ENCODE measurements around the gene ITGA11. TPM values are rescaled to one million over a fixed set of nuclear protein-coding genes. Genes with fewer than 3 reads are reported as not detected.

The ITGA11 gene
- total RNA-seq, 2 experiments from 2014 or later, result 1.7 to 1.8 TPM

- Mint-ChIP-seq H3K9me3 (no peaks in the 10 kb centered on the region), H3K36me3 (no peaks in the 10 kb centered on the region), H3K27ac (no peak overlapping the region), H3K4me1 (no peaks in the 10 kb centered on the region), H3K4me3 (no peak overlapping the region), H3K27me3 (peaks cover 9% of the 10 kb centered on the region)
- DNase-seq, result no peak
Measured at GRCh38 chr15:68312701-68313204, 119.2 kb downstream of the ITGA11 start.

DNA sequence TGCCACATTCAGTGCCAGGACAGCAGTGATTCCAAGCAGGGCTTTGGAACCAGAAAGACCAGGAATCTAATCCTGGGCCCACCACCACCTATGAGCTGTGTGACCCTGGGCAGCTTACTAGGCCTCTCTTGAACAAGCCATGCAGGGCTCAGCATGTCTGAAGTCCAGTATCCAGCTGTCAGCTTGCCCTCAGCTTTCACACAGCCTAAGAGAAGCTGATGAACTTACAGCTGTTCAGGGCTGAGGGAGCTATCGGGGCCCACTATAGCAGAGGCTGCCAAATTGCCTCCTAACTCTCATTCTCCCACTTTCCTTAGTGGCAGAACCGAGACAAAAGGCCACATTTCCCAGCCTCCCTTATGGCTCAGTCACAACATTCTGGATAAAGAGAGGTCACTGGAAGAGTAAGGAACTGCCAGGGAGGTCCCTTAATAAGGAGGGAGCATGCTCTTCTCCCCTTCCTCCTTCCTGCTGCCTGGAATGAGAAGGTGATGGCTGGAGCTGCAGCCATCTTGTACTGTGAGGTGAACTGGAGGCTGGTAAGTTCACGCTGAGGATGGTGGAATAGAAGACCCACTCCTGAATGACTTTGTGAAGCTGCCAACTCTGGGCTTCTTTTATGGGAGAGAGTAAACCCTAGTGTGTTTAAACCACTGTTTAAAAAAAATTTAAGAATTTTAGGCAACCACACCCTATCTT, 120.0 kb downstream of the ITGA11 start:
- no peak overlapping the region for H3K27ac Mint-ChIP-seq
- H3K4me1 Mint-ChIP-seq, result peaks cover 2% of the 10 kb centered on the region
- no peaks in the 10 kb centered on the region for H3K36me3 Mint-ChIP-seq
- no peak for DNase-seq
- H3K9me3 Mint-ChIP-seq, result no peaks in the 10 kb centered on the region
- H3K27me3 Mint-ChIP-seq, result peaks cover 13% of the 10 kb centered on the region
- H3K4me3 Mint-ChIP-seq, result no peak overlapping the region

DNA sequence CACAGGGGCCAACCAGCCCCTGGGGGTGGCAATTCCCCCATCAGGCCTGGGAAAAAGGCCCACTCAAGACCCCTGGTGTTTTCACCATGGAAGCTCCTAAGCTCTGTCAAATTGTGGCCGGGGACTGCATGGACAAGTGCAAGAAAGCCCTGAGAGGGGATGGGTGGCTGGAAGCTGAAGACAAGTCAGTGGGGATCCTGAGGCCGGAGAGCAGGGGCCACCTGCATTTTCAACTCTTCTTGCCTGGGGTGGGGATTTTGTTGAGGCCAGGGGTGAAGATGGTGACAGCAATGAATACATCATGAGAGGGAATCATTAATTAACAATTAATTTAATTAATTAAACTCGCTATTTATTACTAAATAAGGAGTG, 120.5 kb downstream of the ITGA11 start:
- no peaks in the 10 kb centered on the region for H3K9me3 Mint-ChIP-seq
- peaks cover 13% of the 10 kb centered on the region for H3K27me3 Mint-ChIP-seq
- H3K4me1 Mint-ChIP-seq, result peaks cover 6% of the 10 kb centered on the region
- H3K27ac Mint-ChIP-seq, result no peak overlapping the region
- H3K4me3 Mint-ChIP-seq, result no peak overlapping the region
- H3K36me3 Mint-ChIP-seq, result no peaks in the 10 kb centered on the region
- DNase-seq, result no peak

DNA sequence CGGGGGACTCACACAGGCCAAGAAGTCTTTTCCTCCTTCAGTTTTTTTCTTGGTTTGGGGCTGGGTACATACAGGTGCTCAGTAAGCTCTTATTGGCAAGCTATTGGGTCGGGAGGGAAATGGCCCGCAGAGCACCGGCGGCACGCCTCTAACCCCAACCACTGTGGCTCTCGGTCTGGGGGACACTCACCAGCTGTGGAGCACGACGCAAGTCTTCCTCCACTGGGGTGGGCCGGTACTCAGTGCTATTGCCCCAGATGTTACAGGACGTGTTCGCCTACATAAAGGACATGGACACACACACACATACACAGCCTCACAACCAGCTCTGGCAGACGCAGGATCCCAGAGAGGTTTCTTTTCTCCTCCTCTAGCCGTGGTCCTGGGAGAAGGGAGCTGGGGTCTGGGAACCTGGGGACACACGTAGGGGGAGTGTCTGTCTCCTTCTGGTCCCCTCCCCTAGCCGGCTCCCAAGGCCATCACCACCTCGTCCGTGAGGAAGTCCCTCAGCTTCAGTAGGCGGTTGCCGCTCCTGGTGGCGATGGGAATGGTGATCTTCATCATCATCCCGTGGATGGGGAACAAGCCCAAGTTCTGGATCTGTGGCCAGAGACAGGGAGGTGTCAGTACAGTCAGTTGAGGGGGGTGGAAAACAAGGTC, 121.0 kb downstream of the ITGA11 start:
- no peak for DNase-seq
- no peak overlapping the region for H3K4me3 Mint-ChIP-seq
- no peak overlapping the region for H3K27ac Mint-ChIP-seq
- peaks cover 13% of the 10 kb centered on the region for H3K27me3 Mint-ChIP-seq
- peaks cover 10% of the 10 kb centered on the region for H3K4me1 Mint-ChIP-seq
- H3K9me3 Mint-ChIP-seq, result no peaks in the 10 kb centered on the region
- H3K36me3 Mint-ChIP-seq, result no peaks in the 10 kb centered on the region

- no peak overlapping the region for H3K4me3 Mint-ChIP-seq
- H3K36me3 Mint-ChIP-seq, result no peaks in the 10 kb centered on the region
- no peak overlapping the region for H3K27ac Mint-ChIP-seq
- peaks cover 10% of the 10 kb centered on the region for H3K4me1 Mint-ChIP-seq
- H3K27me3 Mint-ChIP-seq, result peaks cover 13% of the 10 kb centered on the region
- no peaks in the 10 kb centered on the region for H3K9me3 Mint-ChIP-seq
- DNase-seq, result no peak
Measured at GRCh38 chr15:68310178-68310803, 121.7 kb downstream of the ITGA11 start.

DNA sequence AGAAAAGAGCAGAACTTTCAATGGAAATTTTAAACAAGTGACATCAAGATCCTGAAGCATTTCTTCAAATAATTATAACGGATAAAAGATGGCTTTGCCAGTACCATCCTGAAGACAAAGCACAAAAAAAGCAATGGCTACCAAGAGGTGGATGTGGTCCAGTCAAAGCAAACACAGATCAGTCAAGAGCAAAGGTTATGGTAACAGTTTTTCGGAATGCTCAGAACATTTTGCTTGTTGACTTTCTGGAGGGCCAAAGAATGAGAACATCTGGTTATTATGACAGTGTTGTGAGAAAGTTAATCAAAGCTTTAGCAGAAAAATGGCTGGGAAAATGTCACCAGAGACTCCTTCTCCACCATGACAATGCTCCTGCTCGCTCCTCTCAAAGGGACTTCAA, 122.9 kb downstream of the ITGA11 start:
- H3K27me3 Mint-ChIP-seq, result peaks cover 13% of the 10 kb centered on the region
- H3K36me3 Mint-ChIP-seq, result no peaks in the 10 kb centered on the region
- no peak overlapping the region for H3K4me3 Mint-ChIP-seq
- no peak for DNase-seq
- H3K9me3 Mint-ChIP-seq, result no peaks in the 10 kb centered on the region
- H3K27ac Mint-ChIP-seq, result no peak overlapping the region
- H3K4me1 Mint-ChIP-seq, result peaks cover 10% of the 10 kb centered on the region

DNA sequence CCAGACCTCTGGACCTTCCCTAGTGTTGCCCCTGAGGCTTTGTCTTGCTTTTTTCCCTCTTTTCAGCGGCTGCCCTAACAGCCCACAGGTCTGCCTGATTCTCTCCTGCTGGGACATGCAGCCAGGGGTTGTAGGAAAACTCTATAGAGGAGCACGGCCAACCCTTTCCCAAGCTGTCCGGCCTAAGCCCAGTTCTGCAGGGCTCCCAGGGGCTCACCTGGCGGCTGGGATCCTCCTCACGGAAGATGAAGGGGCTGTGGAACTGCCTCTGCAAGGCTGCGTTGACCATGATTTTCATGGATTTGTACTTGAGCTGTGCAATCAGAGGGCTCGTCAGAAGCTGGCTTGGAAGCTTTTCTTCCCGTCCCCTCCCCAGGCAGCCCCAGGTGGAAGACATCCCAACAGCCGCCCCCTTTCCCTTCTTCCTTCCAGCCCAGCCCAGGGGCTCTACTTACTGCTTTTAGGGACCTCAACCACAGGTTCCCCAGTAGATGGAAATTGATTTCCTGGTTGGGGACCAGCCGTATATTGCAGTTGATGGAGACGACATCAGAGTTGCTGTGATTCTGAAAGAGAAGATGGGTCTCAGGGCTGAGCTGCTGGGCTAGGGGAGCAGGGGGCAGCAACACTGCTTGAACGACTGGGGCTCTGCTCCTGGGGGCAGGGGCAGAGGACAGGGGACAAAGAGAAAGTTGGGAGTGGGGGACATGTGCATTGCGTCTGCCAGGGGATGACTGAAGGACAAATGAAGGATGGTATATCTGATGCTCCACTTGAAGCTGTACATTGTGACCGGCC, 124.6 kb downstream of the ITGA11 start:
- H3K36me3 Mint-ChIP-seq, result no peaks in the 10 kb centered on the region
- no peaks in the 10 kb centered on the region for H3K9me3 Mint-ChIP-seq
- no peak overlapping the region for H3K27ac Mint-ChIP-seq
- peaks cover 10% of the 10 kb centered on the region for H3K4me1 Mint-ChIP-seq
- H3K4me3 Mint-ChIP-seq, result no peak overlapping the region
- DNase-seq, result no peak
- H3K27me3 Mint-ChIP-seq, result peaks cover 13% of the 10 kb centered on the region

GRCh38 chr15:68305420-68305871, 126.5 kb downstream of the ITGA11 start:
- Mint-ChIP-seq H3K27ac (no peak overlapping the region), H3K27me3 (peaks cover 13% of the 10 kb centered on the region)

DNA sequence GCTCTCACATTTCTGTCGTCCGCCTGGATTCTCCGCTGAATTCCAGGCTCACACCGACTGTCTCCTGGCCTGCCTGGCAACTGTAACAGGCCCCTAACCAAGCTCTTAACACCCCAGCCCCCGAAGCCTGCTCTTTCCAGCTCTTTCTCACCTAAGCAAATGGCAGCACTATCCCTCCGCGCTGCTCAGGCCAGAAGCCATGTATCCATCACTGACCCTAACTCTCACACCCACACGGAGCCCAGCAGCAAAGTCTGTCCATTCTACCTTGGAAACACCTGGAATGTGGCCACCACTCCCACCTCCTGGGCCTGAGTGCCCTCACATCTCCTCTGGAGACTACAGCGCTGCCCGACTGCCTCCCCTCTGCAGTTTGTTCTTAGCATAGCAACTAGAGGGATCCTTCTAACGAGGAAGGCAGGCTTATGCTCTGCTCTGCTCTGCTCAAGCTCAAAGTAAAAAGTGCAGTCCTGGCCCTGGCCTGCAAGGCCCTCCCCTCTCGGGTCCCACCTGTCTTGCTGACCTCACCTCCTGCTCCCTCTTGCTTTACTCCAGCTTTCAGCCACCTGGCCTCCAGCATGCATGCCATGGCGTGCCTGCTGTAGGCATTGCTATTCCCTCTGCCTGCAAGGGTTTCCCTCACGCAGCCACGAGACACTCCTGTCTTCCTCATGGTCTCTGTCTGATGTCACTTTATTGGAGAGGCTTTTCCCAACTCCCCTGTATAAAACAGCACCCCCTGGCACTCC, 127.2 kb downstream of the ITGA11 start:
- no peaks in the 10 kb centered on the region for H3K36me3 Mint-ChIP-seq
- no peak overlapping the region for H3K27ac Mint-ChIP-seq
- no peak overlapping the region for H3K4me3 Mint-ChIP-seq
- peaks cover 13% of the 10 kb centered on the region for H3K27me3 Mint-ChIP-seq
- peaks cover 19% of the 10 kb centered on the region for H3K4me1 Mint-ChIP-seq
- no peaks in the 10 kb centered on the region for H3K9me3 Mint-ChIP-seq
- no peak for DNase-seq

More at GRCh38 chr15:68305420-68305871, 126.5 kb downstream of the ITGA11 start:
- H3K9me3 Mint-ChIP-seq, result no peaks in the 10 kb centered on the region
- no peaks in the 10 kb centered on the region for H3K36me3 Mint-ChIP-seq
- no peak overlapping the region for H3K4me3 Mint-ChIP-seq
- no peak for DNase-seq
- H3K4me1 Mint-ChIP-seq, result peaks cover 16% of the 10 kb centered on the region

GRCh38 chr15:68303560-68304436, 128.2 kb downstream of the ITGA11 start:
- no peak for DNase-seq
- H3K9me3 Mint-ChIP-seq, result no peaks in the 10 kb centered on the region
- H3K4me1 Mint-ChIP-seq, result peaks cover 29% of the 10 kb centered on the region
- no peak overlapping the region for H3K27ac Mint-ChIP-seq
- no peaks in the 10 kb centered on the region for H3K36me3 Mint-ChIP-seq
- H3K4me3 Mint-ChIP-seq, result no peak overlapping the region
- H3K27me3 Mint-ChIP-seq, result peaks cover 13% of the 10 kb centered on the region

DNA sequence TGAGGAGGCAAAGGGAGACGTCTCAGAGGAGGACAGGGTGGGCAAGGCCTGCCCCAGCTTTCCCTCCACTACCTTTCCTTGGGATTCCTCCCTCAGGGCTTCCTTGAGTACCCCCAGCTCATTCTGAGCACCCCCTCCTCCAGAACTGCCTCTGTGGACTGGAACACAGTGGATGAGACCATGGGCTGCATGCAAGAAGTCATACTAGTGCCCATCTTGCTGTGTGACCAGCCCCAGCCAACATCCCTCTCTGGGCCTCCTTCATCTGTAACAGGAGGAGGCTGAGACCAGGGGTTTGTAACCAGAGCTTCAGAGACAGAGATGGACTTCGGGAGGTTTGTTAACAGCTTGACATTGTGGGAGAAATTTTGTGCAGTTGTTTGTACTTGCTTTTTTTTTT, 128.8 kb downstream of the ITGA11 start:
- Mint-ChIP-seq H3K4me1 (peaks cover 34% of the 10 kb centered on the region), H3K27ac (no peak overlapping the region), H3K36me3 (no peaks in the 10 kb centered on the region), H3K9me3 (no peaks in the 10 kb centered on the region), H3K27me3 (peaks cover 7% of the 10 kb centered on the region), H3K4me3 (no peak overlapping the region)
- no peak for DNase-seq

DNA sequence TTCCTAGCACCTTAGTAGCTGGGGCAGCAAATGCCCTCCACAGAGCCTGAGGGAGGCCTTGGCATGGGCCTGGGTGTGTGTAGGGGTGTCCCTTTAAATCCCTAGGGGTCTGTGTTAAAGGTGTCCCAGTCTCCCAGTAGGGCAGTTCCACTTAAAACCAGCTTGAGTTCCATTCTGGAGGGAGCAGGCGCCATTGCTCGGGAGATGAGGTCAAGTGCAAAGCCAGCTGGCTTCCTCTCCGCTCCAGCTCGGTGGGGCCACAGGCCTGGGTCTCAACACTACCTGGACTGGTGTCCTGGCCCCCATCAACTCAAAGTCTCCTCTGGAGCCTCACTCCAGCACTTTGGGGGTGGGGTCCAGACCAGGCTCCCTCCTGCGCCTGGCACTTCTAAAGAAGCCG, 129.2 kb downstream of the ITGA11 start:
- Mint-ChIP-seq H3K27ac (no peak overlapping the region), H3K4me3 (no peak overlapping the region), H3K4me1 (peaks cover 34% of the 10 kb centered on the region), H3K9me3 (no peaks in the 10 kb centered on the region), H3K27me3 (peaks cover 3% of the 10 kb centered on the region), H3K36me3 (no peaks in the 10 kb centered on the region)
- no peak for DNase-seq

DNA sequence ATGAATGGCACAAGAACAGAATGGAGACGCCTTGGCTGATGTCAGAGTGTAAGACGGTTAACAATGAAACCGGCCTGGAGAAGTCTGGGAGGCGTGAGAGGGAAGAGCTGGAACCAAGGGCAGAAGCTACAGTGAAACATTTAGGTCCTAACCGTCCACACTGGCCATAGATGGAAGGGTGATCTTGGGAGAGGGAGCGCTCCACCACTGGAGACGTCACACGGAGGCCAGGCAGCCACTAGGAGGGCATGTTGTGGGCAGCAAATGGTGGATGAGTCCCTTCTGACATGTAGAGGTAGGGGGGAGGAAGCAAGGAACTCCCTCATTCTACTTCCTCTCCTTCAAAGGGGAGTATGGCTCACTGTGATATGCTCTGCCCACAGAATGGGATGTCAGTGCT, 130.7 kb downstream of the ITGA11 start:
- no peak for DNase-seq
- Mint-ChIP-seq H3K36me3 (peaks cover 4% of the 10 kb centered on the region), H3K4me1 (peaks cover 27% of the 10 kb centered on the region), H3K4me3 (no peak overlapping the region), H3K27ac (no peak overlapping the region), H3K9me3 (no peaks in the 10 kb centered on the region), H3K27me3 (no peaks in the 10 kb centered on the region)
